Stimulated activated CD8-positive, alpha-beta memory T cell treated with anti-CD3 and anti-CD28 coated beads, Interleukin-15, amount 100 ng/mL, for 4 hours (primary cell): ENCODE results near the gene POLR2H.
A peak's percentile ranks its signal among the peaks of the same experiment; 100 is the strongest.
"Not testable (repeated sequence)": the region's sequence is repeated elsewhere in the genome, so short reads cannot be mapped to it uniquely, and the experiment has no call there.

ENCODE experiments used
- DNase-seq, 2 donors: peaks; one replicate each; pipeline ENCODE4 v3.0.0-alpha.2; 2020; ENCODE audit warnings: low read depth in 2 of 2

POLR2H gene

DNA sequence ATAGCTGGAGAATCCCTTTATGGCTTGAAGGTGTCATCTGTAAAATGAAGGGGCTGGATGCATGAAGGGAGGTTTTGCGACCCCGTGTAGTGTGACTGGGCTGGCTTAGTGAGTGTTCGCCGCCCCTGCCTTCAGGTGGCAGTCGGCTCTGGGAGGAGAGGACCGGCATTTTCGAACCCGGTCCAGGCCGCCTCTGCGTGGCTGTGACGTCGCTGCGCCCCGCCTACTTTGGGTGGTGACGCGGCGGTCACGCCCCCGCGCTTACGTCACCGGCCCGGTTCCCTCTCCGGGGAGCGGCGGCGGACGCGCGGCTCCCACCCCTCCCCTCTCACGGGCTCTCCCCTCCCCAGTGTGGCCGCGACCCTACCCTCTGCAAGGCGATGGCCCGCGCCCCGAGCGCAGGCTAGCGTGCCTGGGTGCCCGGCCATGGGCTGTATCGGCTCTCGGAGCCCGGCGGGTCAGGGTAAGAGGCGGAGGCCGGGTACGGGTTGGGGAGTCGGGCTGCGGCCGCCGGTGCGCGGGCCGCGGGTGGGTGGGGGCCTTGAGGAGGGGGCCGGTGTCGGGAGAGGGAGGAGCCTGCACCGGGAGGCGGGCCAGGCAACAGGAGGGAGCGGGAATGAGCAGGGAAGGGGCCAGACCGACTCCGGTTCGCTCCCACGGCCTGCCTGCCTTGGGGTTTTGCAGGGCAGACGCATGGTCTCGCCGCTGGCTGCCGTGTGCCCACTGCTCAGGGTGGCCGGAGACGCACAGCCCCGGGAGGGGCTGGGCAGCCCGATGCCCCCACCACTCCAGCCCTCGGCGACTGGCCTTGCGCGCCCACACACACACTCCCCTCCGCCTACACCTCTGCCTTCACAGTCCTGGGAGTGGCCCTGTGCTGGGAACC is 25.6 kb upstream of the POLR2H start:
- DNase-seq: peak; percentile 71 to 75

DNA sequence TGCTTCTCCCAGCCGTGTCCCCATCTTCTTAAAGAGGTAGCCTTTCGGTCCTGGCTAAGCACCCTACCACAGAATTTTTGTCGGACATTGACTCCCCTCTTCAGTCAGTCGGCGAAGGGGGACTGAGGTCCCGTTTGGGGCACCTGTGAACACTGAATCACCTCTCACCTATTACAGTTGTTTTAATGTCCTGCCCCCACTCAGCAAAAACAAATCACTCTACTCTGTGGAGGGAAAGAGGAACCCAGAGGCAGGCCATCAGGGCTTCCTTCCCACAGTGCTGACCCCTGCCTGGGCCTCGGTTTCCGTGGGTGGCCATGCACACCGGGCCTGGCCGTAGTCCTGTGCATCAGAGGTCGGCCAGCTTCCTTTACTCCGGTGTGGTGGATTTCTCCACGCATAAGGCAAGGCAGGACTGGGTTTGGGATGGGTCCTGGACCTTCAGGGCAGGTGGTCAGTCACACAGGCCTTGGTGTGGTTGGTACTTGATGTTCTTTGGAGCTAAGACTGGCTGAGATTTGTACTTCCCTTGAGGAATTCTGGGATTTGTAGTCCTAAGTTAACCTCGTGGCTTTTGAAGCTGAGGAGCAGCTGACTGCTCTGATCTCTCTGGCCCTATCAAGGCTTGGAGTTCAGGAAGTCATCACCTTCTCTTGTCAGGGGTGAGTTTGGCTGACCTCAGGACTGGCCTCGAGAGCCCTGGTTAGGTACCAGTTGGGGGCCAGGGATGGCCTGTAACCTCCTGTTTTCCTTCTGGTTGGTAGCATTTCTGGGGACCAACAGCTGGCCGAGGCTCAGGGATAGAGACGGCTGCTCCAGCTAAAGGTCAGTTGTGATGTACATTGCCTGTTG is 24.7 kb upstream of the POLR2H start:
- no peak for DNase-seq

DNA sequence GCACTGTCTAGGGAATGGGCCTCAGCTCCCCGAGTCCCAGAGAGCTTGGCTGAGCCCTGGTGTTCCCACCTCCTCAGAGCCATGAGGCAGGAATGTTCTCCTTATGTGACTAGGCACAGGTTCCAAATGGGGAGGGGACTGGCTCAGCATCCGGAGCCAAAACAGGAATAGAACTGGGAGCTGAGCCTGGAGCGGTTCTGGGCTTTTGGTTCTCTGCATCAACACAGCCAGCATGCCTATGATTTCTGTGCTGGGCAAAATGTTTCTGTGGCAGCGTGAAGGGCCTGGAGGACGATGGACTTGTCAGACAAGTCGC is 24.2 kb upstream of the POLR2H start, which contains the start of gene FAM131A:
Gene FAM131A, plus strand, starts transcription at position 202 of the 316 bp plus-strand sequence. Its CDS starts 31 bp downstream, at position 233.
- DNase-seq: no peak

DNA sequence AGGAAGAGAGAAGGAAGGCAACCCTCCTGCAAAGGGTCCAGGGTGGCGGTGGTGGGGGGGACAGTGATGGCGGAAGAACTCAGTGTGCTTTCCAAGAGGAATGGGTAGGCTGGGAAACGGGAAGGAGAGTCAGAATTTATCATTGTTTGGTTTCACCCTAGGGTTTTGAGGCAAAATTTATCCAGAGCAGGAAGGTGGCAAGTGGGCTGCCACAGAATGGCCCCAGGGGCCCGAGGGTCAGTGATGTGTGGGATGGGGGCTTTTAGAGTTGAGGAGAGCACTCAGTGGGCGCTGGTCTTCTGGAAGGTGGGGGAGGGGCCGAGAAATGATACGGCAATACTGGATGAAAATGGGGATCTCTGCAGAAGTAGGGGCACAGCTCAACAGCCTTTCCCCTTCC is 23.5 kb upstream of the POLR2H start:
- DNase-seq: no peak

DNA sequence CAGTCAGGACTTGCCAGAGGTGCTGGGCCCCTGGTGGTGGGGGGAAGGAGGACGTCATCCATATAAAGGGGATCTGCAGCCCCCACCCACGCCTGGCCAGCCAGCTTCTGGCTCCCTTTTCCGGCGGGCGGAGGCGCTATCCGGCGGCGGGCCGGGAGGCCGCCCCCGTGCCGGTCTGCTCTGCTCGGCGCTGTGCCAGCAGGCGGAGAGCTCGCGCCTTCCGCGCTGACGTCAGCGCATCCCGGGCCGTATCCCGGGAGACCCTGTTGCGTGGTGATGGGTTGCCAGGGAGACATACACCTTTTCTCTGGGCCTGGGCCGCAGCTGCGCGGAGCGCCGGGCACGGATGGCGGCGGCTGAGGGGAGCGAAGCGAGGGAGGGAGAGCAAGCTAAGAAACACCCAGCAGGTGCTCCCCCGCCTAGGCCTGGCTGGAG is 23.0 kb upstream of the POLR2H start:
- no peak for DNase-seq

DNA sequence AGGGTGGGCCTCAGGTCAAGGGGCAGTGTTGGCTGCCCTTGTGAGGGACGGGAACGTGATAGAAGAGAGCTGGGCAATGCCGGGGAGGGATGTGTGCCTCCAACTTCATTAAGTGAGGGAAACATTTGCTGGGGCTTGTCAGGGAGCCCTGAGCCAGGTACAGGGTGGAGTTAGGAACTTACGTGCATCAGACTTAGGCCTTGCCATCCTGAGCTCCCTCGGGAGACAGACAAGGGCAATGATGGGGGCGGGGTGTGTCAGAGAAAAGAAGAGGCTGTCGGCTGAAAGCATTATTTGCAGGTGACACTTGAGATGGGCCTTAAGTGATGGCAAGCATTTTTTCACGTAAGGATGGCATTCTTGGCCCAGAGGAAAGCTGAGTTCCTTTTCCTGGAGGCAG is 22.5 kb upstream of the POLR2H start:
- DNase-seq: no peak

DNA sequence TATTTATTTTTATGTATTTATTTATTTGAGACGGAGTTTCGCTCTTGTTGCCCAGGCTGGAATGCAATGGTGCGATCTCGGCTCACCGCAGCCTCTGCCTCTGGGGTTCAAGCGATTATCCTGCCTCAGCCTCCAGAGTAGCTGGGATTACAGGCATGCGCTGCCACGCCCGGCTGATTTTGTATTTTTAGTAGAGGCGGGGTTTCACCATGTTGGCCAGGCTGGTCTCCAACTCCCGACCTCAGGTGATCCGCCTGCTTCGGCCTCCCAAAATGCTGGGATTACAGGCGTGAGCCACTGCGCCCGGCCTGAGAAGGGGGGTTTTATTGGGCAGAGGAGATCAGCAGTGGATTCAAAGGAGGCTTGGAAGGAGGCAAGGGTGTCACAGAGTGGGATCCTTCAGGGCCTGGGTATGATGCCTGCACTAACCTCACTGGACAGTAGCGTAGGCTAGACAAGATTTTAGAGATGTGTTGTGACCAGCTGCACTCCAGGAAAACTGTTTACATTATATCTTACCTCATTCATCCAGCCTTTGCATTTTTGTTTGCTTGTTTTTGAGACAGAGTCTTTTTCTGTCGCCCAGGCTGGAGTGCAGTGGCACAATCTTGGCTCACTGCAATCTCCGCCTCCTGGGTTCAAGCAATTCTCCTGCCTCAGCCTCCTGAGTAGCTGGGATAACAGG is 21.9 kb upstream of the POLR2H start:
- DNase-seq: not testable (repeated sequence)

DNA sequence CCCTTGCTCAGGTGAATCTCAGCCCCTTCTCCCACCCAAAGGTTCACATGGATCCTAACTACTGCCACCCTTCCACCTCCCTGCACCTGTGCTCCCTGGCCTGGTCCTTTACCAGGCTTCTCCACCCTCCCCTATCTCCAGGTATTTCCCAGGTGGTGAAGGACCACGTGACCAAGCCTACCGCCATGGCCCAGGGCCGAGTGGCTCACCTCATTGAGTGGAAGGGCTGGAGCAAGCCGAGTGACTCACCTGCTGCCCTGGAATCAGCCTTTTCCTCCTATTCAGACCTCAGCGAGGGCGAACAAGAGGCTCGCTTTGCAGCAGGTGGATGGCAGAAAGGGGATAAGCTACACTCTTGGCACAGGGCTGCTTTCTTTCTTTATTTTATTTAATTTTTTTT is 19.6 kb upstream of the POLR2H start:
- no peak for DNase-seq

DNA sequence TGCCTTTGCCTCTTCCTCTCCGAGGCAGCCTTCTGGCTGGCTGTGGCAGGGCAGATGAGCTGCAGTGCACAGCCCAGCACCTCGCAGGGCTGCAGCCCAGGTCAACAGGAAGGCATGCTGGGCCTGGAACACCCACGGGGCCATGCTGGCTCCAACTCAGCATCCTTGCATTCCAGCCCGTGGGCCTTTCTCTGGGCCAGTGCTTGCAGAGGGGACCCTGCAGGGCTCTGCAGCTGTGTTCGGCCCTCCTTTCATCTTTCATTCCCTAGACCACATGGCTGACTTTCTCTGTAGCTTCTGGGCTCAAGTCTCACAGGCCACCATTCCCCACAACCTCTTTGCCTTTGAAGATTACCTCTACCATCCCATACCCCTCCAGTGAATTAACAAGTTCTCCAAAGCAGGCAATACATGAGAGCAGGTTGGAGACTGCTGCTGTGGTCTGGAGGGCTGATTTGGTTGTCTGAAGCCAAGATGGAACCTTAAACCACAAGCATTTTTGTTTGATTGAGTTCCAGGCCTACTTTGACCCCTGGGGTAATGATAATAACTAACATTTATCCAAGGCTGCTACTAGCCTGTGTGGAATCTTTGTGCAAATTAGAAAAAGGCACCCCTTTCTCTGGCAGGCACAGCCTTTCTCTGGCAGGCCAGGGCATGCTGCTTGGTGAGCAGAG is 18.2 kb upstream of the POLR2H start:
- no peak for DNase-seq

DNA sequence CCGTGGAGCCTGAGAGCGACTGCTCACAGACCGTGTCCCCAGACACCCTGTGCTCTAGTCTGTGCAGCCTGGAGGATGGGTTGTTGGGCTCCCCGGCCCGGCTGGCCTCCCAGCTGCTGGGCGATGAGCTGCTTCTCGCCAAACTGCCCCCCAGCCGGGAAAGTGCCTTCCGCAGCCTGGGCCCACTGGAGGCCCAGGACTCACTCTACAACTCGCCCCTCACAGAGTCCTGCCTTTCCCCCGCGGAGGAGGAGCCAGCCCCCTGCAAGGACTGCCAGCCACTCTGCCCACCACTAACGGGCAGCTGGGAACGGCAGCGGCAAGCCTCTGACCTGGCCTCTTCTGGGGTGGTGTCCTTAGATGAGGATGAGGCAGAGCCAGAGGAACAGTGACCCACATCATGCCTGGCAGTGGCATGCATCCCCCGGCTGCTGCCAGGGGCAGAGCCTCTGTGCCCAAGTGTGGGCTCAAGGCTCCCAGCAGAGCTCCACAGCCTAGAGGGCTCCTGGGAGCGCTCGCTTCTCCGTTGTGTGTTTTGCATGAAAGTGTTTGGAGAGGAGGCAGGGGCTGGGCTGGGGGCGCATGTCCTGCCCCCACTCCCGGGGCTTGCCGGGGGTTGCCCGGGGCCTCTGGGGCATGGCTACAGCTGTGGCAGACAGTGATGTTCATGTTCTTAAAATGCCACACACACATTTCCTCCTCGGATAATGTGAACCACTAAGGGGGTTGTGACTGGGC is 16.8 kb upstream of the POLR2H start:
- no peak for DNase-seq

DNA sequence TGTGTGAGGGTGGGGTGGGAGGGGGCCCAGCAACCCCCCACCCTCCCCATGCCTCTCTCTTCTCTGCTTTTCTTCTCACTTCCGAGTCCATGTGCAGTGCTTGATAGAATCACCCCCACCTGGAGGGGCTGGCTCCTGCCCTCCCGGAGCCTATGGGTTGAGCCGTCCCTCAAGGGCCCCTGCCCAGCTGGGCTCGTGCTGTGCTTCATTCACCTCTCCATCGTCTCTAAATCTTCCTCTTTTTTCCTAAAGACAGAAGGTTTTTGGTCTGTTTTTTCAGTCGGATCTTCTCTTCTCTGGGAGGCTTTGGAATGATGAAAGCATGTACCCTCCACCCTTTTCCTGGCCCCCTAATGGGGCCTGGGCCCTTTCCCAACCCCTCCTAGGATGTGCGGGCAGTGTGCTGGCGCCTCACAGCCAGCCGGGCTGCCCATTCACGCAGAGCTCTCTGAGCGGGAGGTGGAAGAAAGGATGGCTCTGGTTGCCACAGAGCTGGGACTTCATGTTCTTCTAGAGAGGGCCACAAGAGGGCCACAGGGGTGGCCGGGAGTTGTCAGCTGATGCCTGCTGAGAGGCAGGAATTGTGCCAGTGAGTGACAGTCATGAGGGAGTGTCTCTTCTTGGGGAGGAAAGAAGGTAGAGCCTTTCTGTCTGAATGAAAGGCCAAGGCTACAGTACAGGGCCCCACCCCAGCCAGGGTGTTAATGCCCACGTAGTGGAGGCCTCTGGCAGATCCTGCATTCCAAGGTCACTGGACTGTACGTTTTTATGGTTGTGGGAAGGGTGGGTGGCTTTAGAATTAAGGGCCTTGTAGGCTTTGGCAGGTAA is 16.0 kb upstream of the POLR2H start:
- no peak for DNase-seq

DNA sequence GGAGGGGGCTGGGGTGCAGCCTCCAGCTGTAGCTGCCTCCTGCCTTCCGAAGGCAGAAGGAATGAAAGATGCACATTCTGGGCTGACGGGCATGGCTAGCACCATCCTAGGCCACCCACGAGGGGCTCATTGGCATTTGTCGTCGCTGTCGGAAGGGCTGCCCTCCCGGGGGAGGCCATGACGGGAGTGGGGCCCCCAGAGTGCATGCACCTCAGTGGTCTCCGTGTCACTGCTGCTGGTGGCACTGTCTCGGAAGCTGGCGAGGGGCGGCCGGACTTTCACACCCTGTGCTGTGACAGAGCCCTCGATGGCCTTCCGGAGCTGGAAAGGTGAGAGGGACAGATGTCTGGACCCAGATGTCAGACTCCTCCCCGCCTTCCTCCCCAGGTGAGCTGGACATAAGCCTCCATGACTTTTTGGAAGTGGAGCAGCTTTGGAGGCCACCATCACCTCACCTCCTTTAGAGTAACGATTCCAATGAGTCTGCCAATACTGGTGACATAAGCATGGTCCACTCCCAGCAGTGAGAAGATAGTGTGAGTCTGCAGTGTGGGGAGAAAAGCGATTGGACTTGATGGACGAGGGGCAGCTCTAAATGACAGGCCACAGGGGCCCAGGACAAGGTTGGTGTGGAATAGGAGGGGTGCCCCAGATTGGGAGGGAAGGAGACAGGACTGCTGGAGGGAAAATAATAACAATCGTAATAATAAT is 14.9 kb upstream of the POLR2H start:
- DNase-seq: no peak

DNA sequence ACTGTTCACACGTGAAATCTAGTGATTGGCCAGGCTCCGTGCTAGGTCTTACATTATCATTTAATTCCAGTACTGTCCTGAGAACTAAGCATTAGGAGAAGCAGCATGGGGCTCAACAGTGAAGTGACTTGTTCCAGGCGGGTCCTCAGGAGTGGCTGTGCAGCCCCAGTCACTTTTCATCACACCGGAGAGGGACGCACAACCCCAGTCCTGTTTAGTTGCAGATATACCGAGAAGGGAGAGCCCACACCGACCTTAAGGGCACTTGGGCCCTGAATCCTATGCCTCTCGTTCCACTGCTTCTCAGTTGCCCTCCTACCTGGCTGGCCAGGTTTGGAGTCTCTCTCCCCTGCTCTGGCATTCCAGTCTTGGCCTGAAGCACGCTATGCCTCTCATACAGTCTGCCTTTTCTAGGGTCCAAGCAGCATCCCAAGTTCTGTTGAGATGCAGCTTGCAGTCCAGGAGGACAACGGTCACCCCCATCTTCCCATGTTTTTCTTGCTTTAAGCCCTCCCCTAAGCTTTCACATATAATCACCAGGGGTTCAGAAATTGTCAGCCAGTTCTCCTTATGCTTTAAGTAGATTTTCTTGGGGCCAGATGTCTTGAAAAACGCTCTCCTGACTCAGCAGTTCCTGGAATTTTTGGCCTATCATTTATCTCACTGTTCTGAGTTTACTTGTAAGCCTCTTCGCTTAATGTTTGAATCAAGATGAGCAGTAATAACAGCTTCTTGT is 14.0 kb upstream of the POLR2H start:
- no peak for DNase-seq

DNA sequence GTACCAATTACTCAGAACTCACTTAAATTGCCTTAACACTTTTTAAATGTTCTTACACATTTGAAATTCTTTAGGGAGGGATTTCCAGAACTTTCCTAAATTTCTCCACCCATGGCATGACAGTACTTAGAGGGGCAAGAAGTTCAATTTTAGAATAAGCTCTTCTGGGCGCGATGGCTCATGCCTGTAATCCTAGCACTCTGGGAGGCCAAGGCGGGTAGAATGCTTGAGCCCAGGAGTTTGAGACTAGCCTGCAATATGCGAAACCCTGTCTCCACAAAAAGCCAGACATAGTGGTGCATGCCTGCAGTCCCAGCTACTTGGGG is 13.5 kb upstream of the POLR2H start:
- DNase-seq: no peak

DNA sequence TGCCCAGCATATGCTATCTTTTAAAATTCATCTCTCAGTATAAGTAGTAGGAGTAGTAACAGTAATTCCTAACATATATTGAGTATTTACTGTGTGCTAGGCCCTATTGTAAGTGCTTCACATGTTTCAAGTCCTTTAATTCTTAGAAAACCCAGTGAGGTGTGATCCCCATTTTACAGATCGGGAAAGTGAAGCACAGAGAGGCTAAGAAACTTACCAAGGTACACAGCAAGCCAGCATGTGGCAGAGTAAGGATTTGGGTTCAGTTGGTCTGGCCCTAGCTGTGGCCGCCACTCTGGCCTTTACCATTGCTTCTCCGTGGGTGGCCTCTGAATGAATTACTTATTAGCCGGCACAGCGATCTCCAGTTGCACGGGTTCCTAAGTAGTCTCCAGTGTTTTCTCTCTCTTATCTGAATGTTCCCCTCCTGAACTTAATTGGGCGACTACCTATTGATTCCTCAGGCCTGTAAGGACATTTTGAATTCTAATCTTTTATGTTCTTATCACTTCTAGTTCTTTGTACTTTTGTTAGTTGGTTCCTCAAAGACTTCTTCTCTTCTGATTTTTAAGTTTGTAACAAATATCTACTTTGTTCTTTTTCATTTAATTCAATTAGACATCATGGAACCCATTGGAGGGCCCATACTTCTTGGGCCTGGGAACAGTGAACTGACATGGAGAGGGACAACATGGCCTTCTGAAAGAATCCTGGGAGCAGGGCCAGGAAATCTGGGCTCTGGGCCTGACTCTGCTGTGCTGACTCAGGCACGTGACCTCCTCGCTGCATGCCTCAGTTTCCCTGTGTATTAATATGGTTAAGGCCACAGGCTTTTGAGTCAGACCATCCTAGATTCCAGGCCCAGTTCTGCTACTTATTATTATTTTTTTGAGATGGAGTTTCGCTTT is 11.7 kb upstream of the POLR2H start:
- no peak for DNase-seq

DNA sequence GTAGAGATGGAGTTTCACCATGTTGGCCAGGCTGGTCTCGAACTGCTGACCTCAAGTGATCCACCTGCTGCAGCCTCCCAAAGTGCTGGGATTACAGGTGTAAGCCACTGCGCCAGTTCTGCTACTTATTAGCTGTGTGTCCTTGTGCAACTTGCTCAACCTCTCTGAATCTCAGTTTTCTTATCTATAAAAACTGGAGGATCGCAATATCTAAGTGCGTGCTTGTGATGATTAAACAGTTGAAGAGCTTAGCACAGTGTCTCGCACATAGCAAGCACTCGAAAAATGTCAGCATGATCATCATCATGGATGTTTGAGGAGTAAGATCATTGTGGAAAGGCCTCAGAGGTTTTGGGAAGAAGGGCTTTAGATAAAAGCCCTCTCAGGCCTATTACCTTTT is 10.9 kb upstream of the POLR2H start:
- DNase-seq: no peak

DNA sequence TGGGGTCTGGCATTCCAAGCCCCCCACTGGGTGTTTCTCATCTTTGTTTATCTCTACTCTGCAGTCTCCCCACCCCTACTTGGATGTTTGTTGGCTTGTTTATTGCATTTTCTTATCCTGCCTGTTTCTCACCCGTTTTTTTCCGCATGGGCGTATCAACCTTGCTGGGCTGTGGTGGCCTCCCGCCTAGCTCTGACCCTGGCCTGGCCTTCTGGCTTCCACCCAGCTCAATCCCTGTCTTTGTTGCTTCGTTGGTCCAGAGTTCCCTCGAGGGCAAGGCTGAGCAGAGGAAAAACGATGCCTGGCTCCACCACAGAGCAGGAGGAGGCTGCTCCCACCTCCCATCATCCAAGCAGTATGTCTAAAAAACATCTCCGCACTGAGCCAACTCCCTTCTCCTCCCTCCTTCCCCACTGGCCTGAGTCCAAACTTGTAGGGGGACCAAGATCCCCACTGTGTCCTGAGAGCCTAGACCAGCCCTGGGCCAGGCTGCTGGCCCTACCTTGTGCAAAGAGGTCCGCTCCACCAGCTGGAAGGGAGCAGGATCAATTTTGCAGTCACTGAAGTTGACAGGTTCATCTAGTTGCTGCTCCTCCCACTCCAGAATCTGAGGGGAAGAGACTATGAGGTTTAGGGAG is 9.9 kb upstream of the POLR2H start:
- DNase-seq: no peak
